Measurements from ENCODE around the gene FEM1A. TPM values are rescaled to one million over a fixed set of nuclear protein-coding genes. Genes with fewer than 3 reads are reported as not detected.

The FEM1A gene
- total RNA-seq, 1 experiment from 2014 or later = 7.0 TPM

DNA sequence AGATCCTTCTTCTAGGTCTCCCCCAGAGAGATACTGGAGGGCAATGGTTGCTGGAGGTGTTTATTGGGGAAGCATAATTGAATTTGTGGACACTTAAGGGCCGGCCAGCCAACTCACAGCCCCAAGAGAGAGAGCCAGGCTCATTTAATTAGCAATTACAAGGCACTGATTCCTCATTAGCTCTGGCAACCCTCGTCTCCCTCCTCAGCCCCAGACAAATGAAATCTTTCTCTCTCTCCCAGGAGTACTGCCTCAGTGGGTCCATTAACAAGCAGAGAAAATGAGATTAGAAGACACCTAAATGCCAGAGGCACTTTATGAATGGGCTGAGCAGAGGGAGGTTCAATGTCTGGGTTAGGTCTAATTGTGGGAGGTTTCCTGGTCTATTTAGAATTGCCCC, 19.0 kb upstream of the FEM1A start:
- intact Hi-C loops (cut with micrococcal nuclease; ENCODE audit: unreplicated experiment) = no loop called here
- H3K9me3 ChIP-seq (ENCODE audit: insufficient read depth, low read depth) = no peaks in the 10 kb centered on the region
- no peaks in the 10 kb centered on the region for H3K9me2 ChIP-seq (ENCODE audit: insufficient read depth)
- H4K20me1 ChIP-seq (ENCODE audit: insufficient read depth) = no peaks in the 10 kb centered on the region
- no peaks in the 10 kb centered on the region for H3K4me1 ChIP-seq (replicated peaks; ENCODE audit: insufficient read depth)
- no peak overlapping the region for H2AFZ ChIP-seq
- ChIA-PET POLR2A (ENCODE audit: unreplicated experiment) (no interaction called here), CTCF (no interaction called here)
- no peak for DNase-seq
- no peak for TF ChIP-seq EZH2 (IDR thresholded peaks at IDR 0.05; ENCODE audit: low read depth)
- TF ChIP-seq, protein P1, sequence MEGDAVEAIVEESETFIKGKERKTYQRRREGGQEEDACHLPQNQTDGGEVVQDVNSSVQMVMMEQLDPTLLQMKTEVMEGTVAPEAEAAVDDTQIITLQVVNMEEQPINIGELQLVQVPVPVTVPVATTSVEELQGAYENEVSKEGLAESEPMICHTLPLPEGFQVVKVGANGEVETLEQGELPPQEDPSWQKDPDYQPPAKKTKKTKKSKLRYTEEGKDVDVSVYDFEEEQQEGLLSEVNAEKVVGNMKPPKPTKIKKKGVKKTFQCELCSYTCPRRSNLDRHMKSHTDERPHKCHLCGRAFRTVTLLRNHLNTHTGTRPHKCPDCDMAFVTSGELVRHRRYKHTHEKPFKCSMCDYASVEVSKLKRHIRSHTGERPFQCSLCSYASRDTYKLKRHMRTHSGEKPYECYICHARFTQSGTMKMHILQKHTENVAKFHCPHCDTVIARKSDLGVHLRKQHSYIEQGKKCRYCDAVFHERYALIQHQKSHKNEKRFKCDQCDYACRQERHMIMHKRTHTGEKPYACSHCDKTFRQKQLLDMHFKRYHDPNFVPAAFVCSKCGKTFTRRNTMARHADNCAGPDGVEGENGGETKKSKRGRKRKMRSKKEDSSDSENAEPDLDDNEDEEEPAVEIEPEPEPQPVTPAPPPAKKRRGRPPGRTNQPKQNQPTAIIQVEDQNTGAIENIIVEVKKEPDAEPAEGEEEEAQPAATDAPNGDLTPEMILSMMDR (conservative IDR thresholded peaks at IDR 0.05) = no peak
- H3K36me3 ChIP-seq (ENCODE audit: low read depth) = no peaks in the 10 kb centered on the region
- H3F3A ChIP-seq (ENCODE audit: insufficient read depth, low read depth) = peaks cover 11% of the 10 kb centered on the region; the same call in 1 of the 2 replicates
- H3K27me3 ChIP-seq (ENCODE audit: insufficient read depth, low read depth) = peaks cover 48% of the 10 kb centered on the region
- no peak overlapping the region for H3K4me2 ChIP-seq
- no TSS peak for BruUV-seq (replicated peaks)
- H3K4me3 ChIP-seq = no peak overlapping the region
- H3K27ac ChIP-seq = no peak overlapping the region
- H3K79me2 ChIP-seq (ENCODE audit: low read depth) = no peaks in the 10 kb centered on the region

DNA sequence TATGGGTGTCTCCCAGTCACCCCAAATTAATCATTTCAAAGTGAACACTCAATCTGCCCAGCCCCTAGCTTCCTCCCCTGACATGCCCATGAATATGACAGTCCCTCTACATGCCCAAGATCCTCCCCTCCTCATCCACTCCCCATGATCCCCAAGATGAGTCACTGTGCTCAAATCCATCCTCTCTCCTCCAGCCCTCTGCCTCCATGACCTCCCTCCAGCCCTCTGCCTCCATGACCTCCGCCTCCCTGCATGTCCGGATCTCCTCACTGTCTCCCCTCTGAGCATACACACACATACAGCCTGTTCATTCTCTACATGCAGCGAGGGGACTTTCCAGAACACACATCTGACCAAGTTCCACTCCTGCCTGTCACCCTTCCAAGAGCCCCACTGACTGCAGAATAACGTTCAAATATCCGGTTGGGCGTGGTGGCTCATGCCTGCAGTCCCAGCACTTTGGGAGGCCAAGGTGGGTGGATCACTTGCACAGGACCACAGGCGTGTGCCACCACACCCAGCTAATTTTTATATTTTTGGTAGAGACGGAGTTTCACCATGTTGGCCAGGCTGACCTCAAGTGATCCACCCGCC, 18.4 kb upstream of the FEM1A start:
- Histone ChIP-seq H2AFZ (no peak overlapping the region), H4K20me1 (ENCODE audit: insufficient read depth) (no peaks in the 10 kb centered on the region), H3K9me3 (ENCODE audit: insufficient read depth, low read depth) (no peaks in the 10 kb centered on the region), H3K27me3 (ENCODE audit: insufficient read depth, low read depth) (peaks cover 53% of the 10 kb centered on the region), H3K4me1 (replicated peaks; ENCODE audit: insufficient read depth) (no peaks in the 10 kb centered on the region), H3K9me2 (ENCODE audit: insufficient read depth) (no peaks in the 10 kb centered on the region), H3K79me2 (ENCODE audit: low read depth) (no peaks in the 10 kb centered on the region), H3K4me3 (no peak overlapping the region), H3K27ac (no peak overlapping the region), H3K4me2 (no peak overlapping the region), H3F3A (ENCODE audit: insufficient read depth, low read depth) (peaks cover 11% of the 10 kb centered on the region; the same call in 1 of the 2 replicates), H3K36me3 (ENCODE audit: low read depth) (no peaks in the 10 kb centered on the region)
- intact Hi-C loops (cut with micrococcal nuclease; ENCODE audit: unreplicated experiment) = no loop called here
- no peak for DNase-seq
- ChIA-PET CTCF (no interaction called here), POLR2A (ENCODE audit: unreplicated experiment) (no interaction called here)
- BruUV-seq (replicated peaks) = no TSS peak
- TF ChIP-seq EZH2 (IDR thresholded peaks at IDR 0.05; ENCODE audit: low read depth) = no peak
- TF ChIP-seq, protein P1 (conservative IDR thresholded peaks at IDR 0.05) = no peak

DNA sequence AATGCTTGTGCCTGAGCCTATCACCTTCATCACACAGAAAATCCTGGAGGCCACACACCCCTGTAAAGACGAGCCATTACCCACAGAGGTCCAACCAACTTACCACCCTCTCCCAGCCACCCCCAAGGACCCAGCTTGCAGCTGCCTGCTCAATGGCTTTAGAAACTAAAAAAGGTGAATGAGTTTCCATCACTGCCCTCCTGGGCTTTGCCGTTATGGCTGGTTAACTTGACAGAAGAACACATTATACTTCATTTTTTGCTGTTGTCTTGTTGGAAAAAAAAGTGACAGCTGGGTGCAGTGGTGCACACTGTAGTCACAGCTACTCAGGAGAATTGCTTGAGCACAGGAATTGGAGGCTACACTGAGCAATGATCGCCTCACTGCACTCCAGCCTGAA, 17.4 kb upstream of the FEM1A start:
- Histone ChIP-seq H3K4me1 (replicated peaks; ENCODE audit: insufficient read depth) (no peaks in the 10 kb centered on the region), H3K9me2 (ENCODE audit: insufficient read depth) (no peaks in the 10 kb centered on the region), H3K9me3 (ENCODE audit: insufficient read depth, low read depth) (no peaks in the 10 kb centered on the region), H3F3A (ENCODE audit: insufficient read depth, low read depth) (peaks cover 8% of the 10 kb centered on the region; the same call in 1 of the 2 replicates), H3K27ac (no peak overlapping the region), H2AFZ (no peak overlapping the region), H3K4me3 (no peak overlapping the region), H4K20me1 (ENCODE audit: insufficient read depth) (no peaks in the 10 kb centered on the region), H3K27me3 (ENCODE audit: insufficient read depth, low read depth) (peaks cover 58% of the 10 kb centered on the region), H3K79me2 (ENCODE audit: low read depth) (no peaks in the 10 kb centered on the region), H3K4me2 (no peak overlapping the region), H3K36me3 (ENCODE audit: low read depth) (no peaks in the 10 kb centered on the region)
- BruUV-seq (replicated peaks) = no TSS peak
- intact Hi-C loops (cut with micrococcal nuclease; ENCODE audit: unreplicated experiment) = no loop called here
- no peak for TF ChIP-seq EZH2 (IDR thresholded peaks at IDR 0.05; ENCODE audit: low read depth)
- TF ChIP-seq, protein P1 (conservative IDR thresholded peaks at IDR 0.05) = no peak
- ChIA-PET CTCF (no interaction called here), POLR2A (ENCODE audit: unreplicated experiment) (interaction anchor here (0.5 kb wide), 1 partner anchor 121 kb away, joined by 4 read pairs; no protein-coding TSS in a partner anchor)
- no peak for DNase-seq

All from PC-9 (cell line).